Measurements from ENCODE around the gene HPCAL1.
A peak's percentile ranks its signal among the peaks of the same experiment; 100 is the strongest.

HPCAL1 gene

GRCh38 chr2:10367472-10368439, 65.1 kb downstream of the HPCAL1 start:
- no peak for DNase-seq
- Histone ChIP-seq H3K36me3 (ENCODE audit: control insufficient read depth in 4 of 4, insufficient read depth in 4 of 4, low read length in 3 of 4) (peaks cover 0 to 2% (median 0%) of the 10 kb centered on the region in 4 experiments), H3K4me3 (ENCODE audit: control insufficient read depth in 1 of 7, extremely low read depth in 1 of 7, insufficient read depth in 4 of 7, low read depth in 2 of 7, low read length in 6 of 7) (no peak overlapping the region), H3K27me3 (replicated peaks in 2 of 5; ENCODE audit: control insufficient read depth in 4 of 5, insufficient read depth in 5 of 5, low read length in 4 of 5) (no peaks in the 10 kb centered on the region), H3K9me3 (ENCODE audit: control extremely low read depth in 1 of 5, control insufficient read depth in 4 of 5, insufficient read depth in 2 of 5, low read depth in 1 of 5, low read length in 4 of 5) (no peaks in the 10 kb centered on the region), H3K27ac (ENCODE audit: insufficient read depth in 1 of 2, low read depth in 1 of 2, low read length in 2 of 2, poor library complexity in 1 of 2, severe bottlenecking in 2 of 2) (no peak overlapping the region), H3K4me1 (ENCODE audit: control extremely low read depth in 1 of 4, control insufficient read depth in 4 of 4, insufficient read depth in 4 of 4, low read length in 3 of 4) (peaks cover 0 to 6% (median 3%) of the 10 kb centered on the region in 4 experiments)
- CTCF ChIA-PET, result interaction anchor here (0.9 to 3.8 kb wide), 5 partner anchors 8 to 41 kb away, joined by 3 to 14 read pairs (median 3); no protein-coding TSS in a partner anchor
- 98% methylated on average over 10 of the region's 16 CpGs for WGBS (ENCODE audit: insufficient coverage)
- POLR2A ChIA-PET, result no interaction called here

GRCh38 chr2:10368491-10369231, 66.0 kb downstream of the HPCAL1 start:
- Histone ChIP-seq H3K27me3 (replicated peaks in 2 of 5; ENCODE audit: control insufficient read depth in 4 of 5, insufficient read depth in 5 of 5, low read length in 4 of 5) (no peaks in the 10 kb centered on the region), H3K4me1 (ENCODE audit: control extremely low read depth in 1 of 4, control insufficient read depth in 4 of 4, insufficient read depth in 4 of 4, low read length in 3 of 4) (peaks cover 0 to 6% (median 3%) of the 10 kb centered on the region in 4 experiments), H3K9me3 (ENCODE audit: control extremely low read depth in 1 of 5, control insufficient read depth in 4 of 5, insufficient read depth in 2 of 5, low read depth in 1 of 5, low read length in 4 of 5) (no peaks in the 10 kb centered on the region), H3K27ac (ENCODE audit: insufficient read depth in 1 of 2, low read depth in 1 of 2, low read length in 2 of 2, poor library complexity in 1 of 2, severe bottlenecking in 2 of 2) (peak overlapping the region in 1 of 2 experiments; percentile 3), H3K36me3 (ENCODE audit: control insufficient read depth in 4 of 4, insufficient read depth in 4 of 4, low read length in 3 of 4) (peaks cover 0 to 2% (median 0%) of the 10 kb centered on the region in 4 experiments), H3K4me3 (ENCODE audit: control insufficient read depth in 1 of 7, extremely low read depth in 1 of 7, insufficient read depth in 4 of 7, low read depth in 2 of 7, low read length in 6 of 7) (no peak overlapping the region)
- ChIA-PET POLR2A (no interaction called here), CTCF (interaction anchor here (0.9 to 3.8 kb wide), 4 partner anchors 11 to 40 kb away, joined by 3 to 14 read pairs (median 3); no protein-coding TSS in a partner anchor)
- DNase-seq, result no peak
- over 99% methylated on average over 15 of the region's 24 CpGs for WGBS (ENCODE audit: insufficient coverage)

GRCh38 chr2:10369269-10370255, 66.9 kb downstream of the HPCAL1 start:
- no peaks in the 10 kb centered on the region for H3K9me3 ChIP-seq (ENCODE audit: control extremely low read depth in 1 of 5, control insufficient read depth in 4 of 5, insufficient read depth in 2 of 5, low read depth in 1 of 5, low read length in 4 of 5)
- POLR2A ChIA-PET, result interaction anchor here (0.6 kb wide), 1 partner anchor 1621 kb away, joined by 3 read pairs; no protein-coding TSS in a partner anchor
- H3K27ac ChIP-seq (ENCODE audit: insufficient read depth in 1 of 2, low read depth in 1 of 2, low read length in 2 of 2, poor library complexity in 1 of 2, severe bottlenecking in 2 of 2), result peak overlapping the region in 1 of 2 experiments; percentile 34
- H3K4me1 ChIP-seq (ENCODE audit: control extremely low read depth in 1 of 4, control insufficient read depth in 4 of 4, insufficient read depth in 4 of 4, low read length in 3 of 4), result peaks cover 0 to 11% (median 4%) of the 10 kb centered on the region in 4 experiments
- CTCF ChIA-PET, result interaction anchor here (0.9 to 3.8 kb wide), 4 partner anchors 25 to 66 kb away, joined by 3 to 14 read pairs (median 3); no protein-coding TSS in a partner anchor
- H3K27me3 ChIP-seq (replicated peaks in 2 of 5; ENCODE audit: control insufficient read depth in 4 of 5, insufficient read depth in 5 of 5, low read length in 4 of 5), result no peaks in the 10 kb centered on the region
- peaks cover 0 to 4% (median 1%) of the 10 kb centered on the region in 4 experiments for H3K36me3 ChIP-seq (ENCODE audit: control insufficient read depth in 4 of 4, insufficient read depth in 4 of 4, low read length in 3 of 4)
- 81% methylated on average over 11 of the region's 14 CpGs for WGBS (ENCODE audit: insufficient coverage)
- peak in 2 of 3 donors; percentile 32 to 50 for DNase-seq
- no peak overlapping the region for H3K4me3 ChIP-seq (ENCODE audit: control insufficient read depth in 1 of 7, extremely low read depth in 1 of 7, insufficient read depth in 4 of 7, low read depth in 2 of 7, low read length in 6 of 7)

- DNase-seq, result no peak
- Histone ChIP-seq H3K4me3 (ENCODE audit: control insufficient read depth in 1 of 7, extremely low read depth in 1 of 7, insufficient read depth in 4 of 7, low read depth in 2 of 7, low read length in 6 of 7) (no peak overlapping the region), H3K4me1 (ENCODE audit: control extremely low read depth in 1 of 4, control insufficient read depth in 4 of 4, insufficient read depth in 4 of 4, low read length in 3 of 4) (peaks cover under 1 to 18% (median 12%) of the 10 kb centered on the region in 4 experiments), H3K9me3 (ENCODE audit: control extremely low read depth in 1 of 5, control insufficient read depth in 4 of 5, insufficient read depth in 2 of 5, low read depth in 1 of 5, low read length in 4 of 5) (no peaks in the 10 kb centered on the region), H3K27ac (ENCODE audit: insufficient read depth in 1 of 2, low read depth in 1 of 2, low read length in 2 of 2, poor library complexity in 1 of 2, severe bottlenecking in 2 of 2) (no peak overlapping the region), H3K27me3 (replicated peaks in 2 of 5; ENCODE audit: control insufficient read depth in 4 of 5, insufficient read depth in 5 of 5, low read length in 4 of 5) (no peaks in the 10 kb centered on the region), H3K36me3 (ENCODE audit: control insufficient read depth in 4 of 4, insufficient read depth in 4 of 4, low read length in 3 of 4) (peaks cover 0 to 4% (median 1%) of the 10 kb centered on the region in 4 experiments)
- ChIA-PET POLR2A (no interaction called here), CTCF (interaction anchor here (0.8 to 1.0 kb wide), 3 partner anchors 38 to 67 kb away, joined by 3 read pairs; no protein-coding TSS in a partner anchor)
- 100% methylated on average over 1 of the region's 1 CpG for WGBS (ENCODE audit: insufficient coverage)
Measured at GRCh38 chr2:10370390-10370789, 67.7 kb downstream of the HPCAL1 start.

GRCh38 chr2:10370895-10371294, 68.2 kb downstream of the HPCAL1 start:
- Histone ChIP-seq H3K27ac (ENCODE audit: insufficient read depth in 1 of 2, low read depth in 1 of 2, low read length in 2 of 2, poor library complexity in 1 of 2, severe bottlenecking in 2 of 2) (no peak overlapping the region), H3K4me1 (ENCODE audit: control extremely low read depth in 1 of 4, control insufficient read depth in 4 of 4, insufficient read depth in 4 of 4, low read length in 3 of 4) (peaks cover 3 to 22% (median 18%) of the 10 kb centered on the region in 4 experiments), H3K4me3 (ENCODE audit: control insufficient read depth in 1 of 7, extremely low read depth in 1 of 7, insufficient read depth in 4 of 7, low read depth in 2 of 7, low read length in 6 of 7) (no peak overlapping the region), H3K36me3 (ENCODE audit: control insufficient read depth in 4 of 4, insufficient read depth in 4 of 4, low read length in 3 of 4) (peaks cover 0 to 4% (median 1%) of the 10 kb centered on the region in 4 experiments), H3K27me3 (replicated peaks in 2 of 5; ENCODE audit: control insufficient read depth in 4 of 5, insufficient read depth in 5 of 5, low read length in 4 of 5) (no peaks in the 10 kb centered on the region), H3K9me3 (ENCODE audit: control extremely low read depth in 1 of 5, control insufficient read depth in 4 of 5, insufficient read depth in 2 of 5, low read depth in 1 of 5, low read length in 4 of 5) (no peaks in the 10 kb centered on the region)
- WGBS (ENCODE audit: insufficient coverage), result 100% methylated on average over 4 of the region's 6 CpGs
- POLR2A ChIA-PET, result interaction anchor here (0.6 kb wide), 1 partner anchor 19 kb away, joined by 3 read pairs; no protein-coding TSS in a partner anchor
- CTCF ChIA-PET, result interaction anchor here (0.8 to 1.0 kb wide), 3 partner anchors 38 to 67 kb away, joined by 3 read pairs; no protein-coding TSS in a partner anchor
- no peak for DNase-seq
